ENCODE measurements around the gene SAMD9L.

SAMD9L gene

GRCh38 chr7:93148144-93148543 lies at the start of gene SAMD9L:
Gene SAMD9L (minus strand): TSS chr7:93148385. CDS start chr7:93135971, 12,414 bp downstream.
- DNase-seq = no peak

GRCh38 chr7:93196336-93196735 lies 48.2 kb upstream of the SAMD9L start:
- no peak for DNase-seq

GRCh38 chr7:93194386-93194785 lies 46.2 kb upstream of the SAMD9L start:
- DNase-seq = peak; percentile 10

- no peak for DNase-seq
Observed at GRCh38 chr7:93188870-93189634, 40.9 kb upstream of the SAMD9L start.

- DNase-seq = peak; percentile 8
Observed at GRCh38 chr7:93185303-93186027, 37.3 kb upstream of the SAMD9L start.

- DNase-seq = no peak
Observed at GRCh38 chr7:93179173-93179572, 31.0 kb upstream of the SAMD9L start.

GRCh38 chr7:93178213-93178612 lies 30.0 kb upstream of the SAMD9L start:
- DNase-seq = no peak

GRCh38 chr7:93176992-93177580 lies 28.9 kb upstream of the SAMD9L start:
- DNase-seq = no peak

- DNase-seq = no peak
Observed at GRCh38 chr7:93175219-93175618, 27.0 kb upstream of the SAMD9L start.

- DNase-seq = no peak
Observed at GRCh38 chr7:93172683-93173082, 24.5 kb upstream of the SAMD9L start.

- no peak for DNase-seq
Observed at GRCh38 chr7:93171606-93172226, 23.5 kb upstream of the SAMD9L start.

GRCh38 chr7:93165447-93165846 lies 17.3 kb upstream of the SAMD9L start:
- DNase-seq = no peak

- no peak for DNase-seq
Observed at GRCh38 chr7:93164766-93165165, 16.6 kb upstream of the SAMD9L start.

- DNase-seq = no peak
Observed at GRCh38 chr7:93161181-93161762, 13.1 kb upstream of the SAMD9L start.

- peak; percentile 8 for DNase-seq
Observed at GRCh38 chr7:93160410-93160809, 12.2 kb upstream of the SAMD9L start.

- DNase-seq = no peak
Observed at GRCh38 chr7:93159490-93159889, 11.3 kb upstream of the SAMD9L start.

- peak; percentile 38 for DNase-seq
Observed at GRCh38 chr7:93156884-93157283, 8.7 kb upstream of the SAMD9L start.

GRCh38 chr7:93150200-93150835 lies 2.1 kb upstream of the SAMD9L start:
- DNase-seq = peak; percentile 57

GRCh38 chr7:93148727-93149126 lies 542 bp upstream of the SAMD9L start:
- no peak for DNase-seq

- peak; percentile 43 for DNase-seq
Observed at GRCh38 chr7:93147363-93147762, 822 bp downstream of the SAMD9L start.

GRCh38 chr7:93146472-93147141 lies 1.6 kb downstream of the SAMD9L start:
- DNase-seq = no peak

- no peak for DNase-seq
Observed at GRCh38 chr7:93146036-93146435, 2.1 kb downstream of the SAMD9L start.

Measured in fibroblast of skin of right quadriceps (primary cell).